Ectodermal cell (in vitro differentiated cells): Measurements from ENCODE around the gene ASTN2.
"Not testable (repeated sequence)": the region's sequence is repeated elsewhere in the genome, so short reads cannot be mapped to it uniquely, and the experiment has no call there.

ENCODE experiments used
- H3K27ac ChIP-seq: 2 replicates; pipeline ENCODE4 v1.7.0; 2013; ENCODE audit warnings: mild to moderate bottlenecking, low read depth, low read length; ENCODE audit not compliant: insufficient read depth, poor library complexity, severe bottlenecking
- H3K27me3 ChIP-seq: 2 replicates; pipeline ENCODE4 v1.7.0; 2013; ENCODE audit warnings: mild to moderate bottlenecking, low read length; ENCODE audit not compliant: insufficient read depth, control insufficient read depth, poor library complexity, severe bottlenecking
- H3K36me3 ChIP-seq: one replicate; pipeline ENCODE4 v1.7.0; 2013; ENCODE audit warnings: low read length; ENCODE audit not compliant: control insufficient read depth, insufficient read depth
- H3K4me1 ChIP-seq: one replicate; pipeline ENCODE4 v1.7.0; 2013; ENCODE audit warnings: low read length; ENCODE audit not compliant: control insufficient read depth, insufficient read depth
- H3K4me3 ChIP-seq: 2 replicates; pipeline ENCODE4 v1.7.0; 2013; ENCODE audit warnings: low read depth, low read length, control low read depth; ENCODE audit not compliant: insufficient read depth
- H3K9me3 ChIP-seq: 2 replicates; pipeline ENCODE4 v1.7.0; 2013; ENCODE audit warnings: mild to moderate bottlenecking, low read length, moderate library complexity; ENCODE audit not compliant: control insufficient read depth
- WGBS, 2 experiments: methylation state at CpG; one replicate each; pipeline ENCODE4 v1.1.7; 2013; ENCODE audit warnings: missing lambda C conversion rate in 2 of 2; 5-methylcytosine and 5-hydroxymethylcytosine counted together

ASTN2 gene

GRCh38 chr9:117076571-117077290 is 338.1 kb downstream of the ASTN2 start:
- Histone ChIP-seq H3K9me3 (no peaks in the 10 kb centered on the region), H3K4me1 (peaks cover 26% of the 10 kb centered on the region), H3K36me3 (no peaks in the 10 kb centered on the region), H3K27ac (no peak overlapping the region), H3K27me3 (no peaks in the 10 kb centered on the region), H3K4me3 (no peak overlapping the region)
- WGBS, 2 experiments, result 92 to 94% methylated on average over 8 of the region's 8 CpGs

DNA sequence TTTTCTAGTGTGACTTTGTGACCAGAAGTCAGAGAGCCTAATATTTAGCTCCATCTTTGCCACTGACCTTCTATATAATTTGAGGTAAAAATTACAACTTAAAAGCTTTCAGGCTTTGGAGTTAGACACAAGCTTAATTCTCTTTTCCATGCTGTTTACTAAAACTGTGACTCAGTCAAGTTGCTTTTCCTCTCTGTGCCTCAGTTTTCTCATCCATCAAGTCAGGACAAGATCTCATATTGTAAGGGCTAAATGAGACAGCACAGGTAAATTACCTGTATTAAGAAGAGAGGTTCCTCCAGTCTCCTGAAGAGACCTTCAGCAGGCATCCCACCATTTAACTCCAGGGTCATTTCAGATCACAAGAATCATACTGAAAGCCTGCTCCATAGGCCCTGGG is 339.2 kb downstream of the ASTN2 start:
- Histone ChIP-seq H3K9me3 (no peaks in the 10 kb centered on the region), H3K27me3 (no peaks in the 10 kb centered on the region), H3K27ac (no peak overlapping the region), H3K36me3 (no peaks in the 10 kb centered on the region), H3K4me3 (no peak overlapping the region), H3K4me1 (peaks cover 16% of the 10 kb centered on the region)

GRCh38 chr9:117074784-117075520 is 339.9 kb downstream of the ASTN2 start:
- no peaks in the 10 kb centered on the region for H3K36me3 ChIP-seq
- peaks cover 13% of the 10 kb centered on the region for H3K4me1 ChIP-seq
- no peak overlapping the region for H3K4me3 ChIP-seq
- H3K9me3 ChIP-seq, result no peaks in the 10 kb centered on the region
- WGBS, 2 experiments, result 67 to 74% methylated on average over 7 of the region's 7 CpGs
- H3K27ac ChIP-seq, result no peak overlapping the region
- H3K27me3 ChIP-seq, result no peaks in the 10 kb centered on the region

DNA sequence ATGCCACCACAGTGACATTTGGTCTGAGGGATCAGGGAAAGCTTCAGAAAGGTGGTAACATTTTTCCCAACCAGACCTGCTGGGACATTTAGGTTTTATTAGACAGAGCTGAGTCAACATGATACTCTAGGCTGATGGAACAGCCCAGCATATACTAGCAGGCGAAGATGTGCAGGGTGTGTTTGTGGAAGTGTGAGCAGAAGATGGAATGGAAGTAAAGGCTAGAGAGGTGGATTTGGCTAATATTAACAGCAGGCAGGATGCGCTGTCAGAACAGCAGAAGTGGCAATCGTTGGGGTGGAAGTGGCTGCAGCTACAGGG is 340.6 kb downstream of the ASTN2 start:
- H3K27ac ChIP-seq, result no peak overlapping the region

GRCh38 chr9:117073539-117074341 is 341.1 kb downstream of the ASTN2 start:
- Histone ChIP-seq H3K4me3 (no peak overlapping the region), H3K27ac (no peak overlapping the region), H3K27me3 (no peaks in the 10 kb centered on the region), H3K9me3 (no peaks in the 10 kb centered on the region), H3K4me1 (peaks cover 13% of the 10 kb centered on the region), H3K36me3 (no peaks in the 10 kb centered on the region)
- 72 to 73% methylated on average over 11 of the region's 11 CpGs for WGBS, 2 experiments

More for the DNA sequence above, 340.6 kb downstream of the ASTN2 start:
- peaks cover 13% of the 10 kb centered on the region for H3K4me1 ChIP-seq
- 95 to 97% methylated on average over 3 of the region's 3 CpGs for WGBS, 2 experiments
- no peaks in the 10 kb centered on the region for H3K9me3 ChIP-seq
- H3K27me3 ChIP-seq, result no peaks in the 10 kb centered on the region
- H3K4me3 ChIP-seq, result no peak overlapping the region
- no peaks in the 10 kb centered on the region for H3K36me3 ChIP-seq

DNA sequence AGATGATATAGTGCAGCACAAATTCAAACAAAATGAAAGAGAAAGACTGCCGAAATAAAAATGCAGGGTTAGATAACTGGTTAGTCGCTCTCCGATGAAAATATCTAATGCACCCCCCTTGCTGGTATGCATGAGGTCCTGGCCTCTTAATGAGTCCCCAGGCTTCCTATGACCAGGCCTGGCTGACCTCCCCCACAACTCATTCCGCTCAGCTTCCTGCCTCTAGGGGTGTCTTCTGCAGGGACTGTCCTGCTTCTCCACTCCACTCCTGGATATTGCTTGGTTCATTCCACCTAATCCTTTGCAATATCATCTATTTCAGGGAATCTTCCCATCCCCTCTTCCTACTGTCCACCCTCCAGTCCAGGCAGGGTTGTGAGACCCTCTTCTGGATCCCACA is 341.8 kb downstream of the ASTN2 start:
- 92 to 95% methylated on average over 4 of the region's 4 CpGs for WGBS, 2 experiments
- Histone ChIP-seq H3K4me3 (no peak overlapping the region), H3K4me1 (peaks cover 13% of the 10 kb centered on the region), H3K27ac (no peak overlapping the region), H3K27me3 (no peaks in the 10 kb centered on the region), H3K9me3 (no peaks in the 10 kb centered on the region), H3K36me3 (no peaks in the 10 kb centered on the region)

- H3K4me1 ChIP-seq, result peaks cover 13% of the 10 kb centered on the region
- H3K4me3 ChIP-seq, result no peak overlapping the region
- H3K27me3 ChIP-seq, result no peaks in the 10 kb centered on the region
- H3K9me3 ChIP-seq, result no peaks in the 10 kb centered on the region
- no peaks in the 10 kb centered on the region for H3K36me3 ChIP-seq
- no peak overlapping the region for H3K27ac ChIP-seq
- WGBS, 2 experiments, result 90 to 93% methylated on average over 3 of the region's 3 CpGs
Observed at GRCh38 chr9:117072216-117072615, 342.6 kb downstream of the ASTN2 start.

- H3K4me3 ChIP-seq, H3K27me3 ChIP-seq: not testable (repeated sequence)
- 52 to 66% methylated on average over 23 to 24 of the region's 24 CpGs for WGBS, 2 experiments
Observed at GRCh38 chr9:117071673-117072207, 343.1 kb downstream of the ASTN2 start.

GRCh38 chr9:117063721-117064471 is 351.0 kb downstream of the ASTN2 start:
- no peaks in the 10 kb centered on the region for H3K4me1 ChIP-seq
- WGBS, 2 experiments, result 88 to 96% methylated on average over 10 of the region's 10 CpGs
- no peak overlapping the region for H3K4me3 ChIP-seq
- H3K36me3 ChIP-seq, result no peaks in the 10 kb centered on the region
- H3K27ac ChIP-seq, result no peak overlapping the region
- H3K27me3 ChIP-seq, result no peaks in the 10 kb centered on the region
- no peaks in the 10 kb centered on the region for H3K9me3 ChIP-seq

More at GRCh38 chr9:117071673-117072207, 343.1 kb downstream of the ASTN2 start:
- H3K9me3 ChIP-seq, H3K36me3 ChIP-seq, H3K27ac ChIP-seq: not testable (repeated sequence)
- H3K4me1 ChIP-seq, result peaks cover 13% of the 10 kb centered on the region
